PFSK-1 (cell line): ENCODE measurements around the gene LIFR.

ENCODE experiments used
- FOXP2 ChIP-seq: optimal IDR thresholded peaks from 2 replicates; pipeline ENCODE3; 2011; ENCODE audit warnings: borderline replicate concordance, control low read depth, inconsistent platforms; ENCODE audit not compliant: insufficient read depth; ENCODE audit errors: extremely low read length, extremely low read depth
- POLR2AphosphoS5 ChIP-seq: IDR thresholded peaks from 2 replicates; pipeline ENCODE4 v1.6.1; 2012; ENCODE audit warnings: low read depth, mild to moderate bottlenecking, control low read depth, low read length, moderate library complexity
- SIN3A ChIP-seq: IDR thresholded peaks from 2 replicates; pipeline ENCODE4 v1.6.1; 2012; ENCODE audit warnings: mild to moderate bottlenecking, low read length, moderate library complexity, borderline replicate concordance; ENCODE audit not compliant: insufficient read depth
- TAF1 ChIP-seq: IDR thresholded peaks from 2 replicates; pipeline ENCODE4 v1.6.1; 2012; ENCODE audit warnings: low read length, control low read depth, borderline replicate concordance; ENCODE audit not compliant: insufficient read depth
- TF ChIP-seq, protein P1 (sequence below), 2 experiments: IDR thresholded peaks; 2 replicates each; pipeline versions ENCODE4 v1.6.1 to v1.8.0; 2011 to 2012; ENCODE audit warnings: low read depth in 2 of 2, low read length in 2 of 2, control low read depth in 1 of 2, inconsistent platforms in 1 of 2, mild to moderate bottlenecking in 1 of 2, moderate library complexity in 1 of 2; ENCODE audit not compliant: insufficient read depth in 1 of 2

DNA sequence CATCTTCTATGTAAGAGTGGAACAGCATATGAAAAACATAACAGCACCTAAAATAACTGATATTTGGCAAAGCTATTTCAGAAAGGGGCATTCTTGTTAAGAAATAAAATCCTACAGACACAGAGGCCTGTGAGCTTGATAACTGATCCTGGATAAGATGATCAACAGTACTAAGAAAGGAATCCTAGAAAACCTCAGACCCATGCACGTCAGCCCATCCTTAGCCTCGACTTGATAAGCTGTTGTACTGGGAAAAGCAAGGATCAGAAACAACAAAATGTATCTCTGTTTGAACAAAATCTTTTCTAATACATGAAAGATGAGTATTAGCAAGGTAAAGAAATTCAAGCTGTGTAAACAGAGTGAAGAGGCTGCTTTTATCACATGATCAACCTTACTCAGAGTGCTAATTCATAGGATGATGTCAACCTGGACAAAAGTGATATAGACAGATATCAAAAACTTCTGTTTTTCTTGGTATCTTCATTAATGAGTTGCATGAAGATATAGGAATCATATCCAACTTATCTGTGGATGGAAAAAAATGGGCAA, 15.2 kb downstream of the LIFR start:
- TF ChIP-seq TAF1 (no peak), POLR2AphosphoS5 (no peak), SIN3A (no peak), FOXP2 (no peak)
- TF ChIP-seq, protein P1, sequence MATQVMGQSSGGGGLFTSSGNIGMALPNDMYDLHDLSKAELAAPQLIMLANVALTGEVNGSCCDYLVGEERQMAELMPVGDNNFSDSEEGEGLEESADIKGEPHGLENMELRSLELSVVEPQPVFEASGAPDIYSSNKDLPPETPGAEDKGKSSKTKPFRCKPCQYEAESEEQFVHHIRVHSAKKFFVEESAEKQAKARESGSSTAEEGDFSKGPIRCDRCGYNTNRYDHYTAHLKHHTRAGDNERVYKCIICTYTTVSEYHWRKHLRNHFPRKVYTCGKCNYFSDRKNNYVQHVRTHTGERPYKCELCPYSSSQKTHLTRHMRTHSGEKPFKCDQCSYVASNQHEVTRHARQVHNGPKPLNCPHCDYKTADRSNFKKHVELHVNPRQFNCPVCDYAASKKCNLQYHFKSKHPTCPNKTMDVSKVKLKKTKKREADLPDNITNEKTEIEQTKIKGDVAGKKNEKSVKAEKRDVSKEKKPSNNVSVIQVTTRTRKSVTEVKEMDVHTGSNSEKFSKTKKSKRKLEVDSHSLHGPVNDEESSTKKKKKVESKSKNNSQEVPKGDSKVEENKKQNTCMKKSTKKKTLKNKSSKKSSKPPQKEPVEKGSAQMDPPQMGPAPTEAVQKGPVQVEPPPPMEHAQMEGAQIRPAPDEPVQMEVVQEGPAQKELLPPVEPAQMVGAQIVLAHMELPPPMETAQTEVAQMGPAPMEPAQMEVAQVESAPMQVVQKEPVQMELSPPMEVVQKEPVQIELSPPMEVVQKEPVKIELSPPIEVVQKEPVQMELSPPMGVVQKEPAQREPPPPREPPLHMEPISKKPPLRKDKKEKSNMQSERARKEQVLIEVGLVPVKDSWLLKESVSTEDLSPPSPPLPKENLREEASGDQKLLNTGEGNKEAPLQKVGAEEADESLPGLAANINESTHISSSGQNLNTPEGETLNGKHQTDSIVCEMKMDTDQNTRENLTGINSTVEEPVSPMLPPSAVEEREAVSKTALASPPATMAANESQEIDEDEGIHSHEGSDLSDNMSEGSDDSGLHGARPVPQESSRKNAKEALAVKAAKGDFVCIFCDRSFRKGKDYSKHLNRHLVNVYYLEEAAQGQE (IDR thresholded peaks at IDR 0.05; ENCODE audit: insufficient read depth in 1 of 2, low read depth in 2 of 2, low read length in 2 of 2), result no peak
